ENCODE measurements around the gene TMBIM6.

DNA sequence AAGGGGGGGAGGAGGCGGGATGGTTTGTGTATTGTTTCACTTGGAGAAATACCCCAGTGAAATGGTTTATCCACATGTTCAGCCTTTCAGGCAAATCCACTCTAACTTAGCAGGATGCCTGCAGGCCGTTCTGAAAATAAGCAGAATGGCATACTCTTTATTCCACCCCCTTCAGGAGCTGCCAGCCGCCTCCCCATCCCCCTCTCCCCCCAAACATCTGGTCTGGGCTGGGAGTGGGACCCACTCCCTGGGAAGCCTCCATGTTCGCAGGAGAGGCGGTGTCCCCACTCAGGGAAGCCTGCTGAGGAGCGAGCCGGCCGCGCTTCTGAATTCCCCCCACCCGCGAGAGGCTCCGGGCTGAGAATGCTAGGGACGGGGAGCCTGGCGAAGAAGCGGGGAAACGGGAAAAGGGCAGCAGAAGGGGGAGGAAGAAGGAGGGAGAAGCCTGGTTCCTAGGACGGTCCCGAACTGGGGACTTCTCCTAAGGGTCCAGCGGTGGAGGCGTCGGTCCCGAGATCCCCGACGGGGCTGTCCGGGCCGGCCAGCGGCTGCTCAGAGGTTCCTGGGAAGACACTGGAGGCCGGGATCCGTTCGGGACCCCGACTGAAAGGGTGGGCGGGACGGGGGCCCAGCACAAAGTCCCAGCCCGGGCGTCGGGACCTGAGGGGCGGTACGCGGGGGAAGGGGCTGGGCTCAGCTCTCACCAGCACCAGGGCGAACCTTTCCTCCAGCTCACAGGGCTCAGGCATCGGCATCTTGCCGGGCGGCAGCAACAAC lies 34.8 kb upstream of the TMBIM6 start:
- no peak for TF ChIP-seq POLR2A (IDR thresholded peaks at IDR 0.05; ENCODE audit: low read length)
- TF ChIP-seq, protein P1, sequence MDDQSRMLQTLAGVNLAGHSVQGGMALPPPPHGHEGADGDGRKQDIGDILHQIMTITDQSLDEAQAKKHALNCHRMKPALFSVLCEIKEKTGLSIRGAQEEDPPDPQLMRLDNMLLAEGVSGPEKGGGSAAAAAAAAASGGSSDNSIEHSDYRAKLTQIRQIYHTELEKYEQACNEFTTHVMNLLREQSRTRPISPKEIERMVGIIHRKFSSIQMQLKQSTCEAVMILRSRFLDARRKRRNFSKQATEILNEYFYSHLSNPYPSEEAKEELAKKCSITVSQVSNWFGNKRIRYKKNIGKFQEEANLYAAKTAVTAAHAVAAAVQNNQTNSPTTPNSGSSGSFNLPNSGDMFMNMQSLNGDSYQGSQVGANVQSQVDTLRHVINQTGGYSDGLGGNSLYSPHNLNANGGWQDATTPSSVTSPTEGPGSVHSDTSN (IDR thresholded peaks at IDR 0.05), result no peak

All from A549 (cell line).